Measurements from ENCODE around the gene THSD7B. TPM values are rescaled to one million over a fixed set of nuclear protein-coding genes. Genes with fewer than 3 reads are reported as not detected.

THSD7B gene
- total and polyA plus RNA-seq, 2 of the 8 experiments (the other 6 are each of a cell fraction or from before 2014, with no cell fraction given), result 0.60 to 2.9 TPM

DNA sequence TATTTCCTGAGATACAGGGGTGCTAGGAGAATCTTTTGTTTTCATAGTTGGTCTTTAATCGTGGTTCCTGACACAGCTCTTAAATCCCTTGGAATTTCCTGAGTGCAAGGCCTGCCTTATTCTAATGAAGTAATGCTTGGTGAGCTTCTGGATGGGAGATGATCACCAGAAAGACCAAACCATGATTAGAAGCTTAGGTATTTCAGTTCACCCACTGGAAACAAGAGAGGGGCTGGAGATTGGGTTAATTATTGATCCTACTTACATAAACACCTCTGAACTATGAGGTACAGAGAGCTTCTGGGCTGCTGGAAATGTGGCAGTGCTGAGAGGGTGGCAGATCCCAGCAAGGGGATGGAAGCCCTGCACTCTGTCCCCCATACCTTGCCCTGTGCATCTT is 406.8 kb downstream of the THSD7B start (continued):
- TF ChIP-seq POU5F1 (IDR thresholded peaks at IDR 0.05; ENCODE audit: low read depth, low read length), result no peak
- no peak for TF ChIP-seq YY1 (IDR thresholded peaks at IDR 0.05; ENCODE audit: low read depth, low read length)
